ENCODE measurements around the gene LAMA5.

The LAMA5 gene

GRCh38 chr20:62309198-62309944, 57.7 kb downstream of the LAMA5 start:
- no peak overlapping the region for H3K4me3 ChIP-seq (ENCODE audit: low read length)
- TF ChIP-seq, protein P1, sequence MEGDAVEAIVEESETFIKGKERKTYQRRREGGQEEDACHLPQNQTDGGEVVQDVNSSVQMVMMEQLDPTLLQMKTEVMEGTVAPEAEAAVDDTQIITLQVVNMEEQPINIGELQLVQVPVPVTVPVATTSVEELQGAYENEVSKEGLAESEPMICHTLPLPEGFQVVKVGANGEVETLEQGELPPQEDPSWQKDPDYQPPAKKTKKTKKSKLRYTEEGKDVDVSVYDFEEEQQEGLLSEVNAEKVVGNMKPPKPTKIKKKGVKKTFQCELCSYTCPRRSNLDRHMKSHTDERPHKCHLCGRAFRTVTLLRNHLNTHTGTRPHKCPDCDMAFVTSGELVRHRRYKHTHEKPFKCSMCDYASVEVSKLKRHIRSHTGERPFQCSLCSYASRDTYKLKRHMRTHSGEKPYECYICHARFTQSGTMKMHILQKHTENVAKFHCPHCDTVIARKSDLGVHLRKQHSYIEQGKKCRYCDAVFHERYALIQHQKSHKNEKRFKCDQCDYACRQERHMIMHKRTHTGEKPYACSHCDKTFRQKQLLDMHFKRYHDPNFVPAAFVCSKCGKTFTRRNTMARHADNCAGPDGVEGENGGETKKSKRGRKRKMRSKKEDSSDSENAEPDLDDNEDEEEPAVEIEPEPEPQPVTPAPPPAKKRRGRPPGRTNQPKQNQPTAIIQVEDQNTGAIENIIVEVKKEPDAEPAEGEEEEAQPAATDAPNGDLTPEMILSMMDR (conservative IDR thresholded peaks at IDR 0.05; ENCODE audit: low read length) = no peak
- DNase-seq (ENCODE audit: low read depth) = no peak

- DNase-seq (ENCODE audit: low read depth) = no peak
Measured at GRCh38 chr20:62308102-62308822, 58.9 kb downstream of the LAMA5 start.

DNA sequence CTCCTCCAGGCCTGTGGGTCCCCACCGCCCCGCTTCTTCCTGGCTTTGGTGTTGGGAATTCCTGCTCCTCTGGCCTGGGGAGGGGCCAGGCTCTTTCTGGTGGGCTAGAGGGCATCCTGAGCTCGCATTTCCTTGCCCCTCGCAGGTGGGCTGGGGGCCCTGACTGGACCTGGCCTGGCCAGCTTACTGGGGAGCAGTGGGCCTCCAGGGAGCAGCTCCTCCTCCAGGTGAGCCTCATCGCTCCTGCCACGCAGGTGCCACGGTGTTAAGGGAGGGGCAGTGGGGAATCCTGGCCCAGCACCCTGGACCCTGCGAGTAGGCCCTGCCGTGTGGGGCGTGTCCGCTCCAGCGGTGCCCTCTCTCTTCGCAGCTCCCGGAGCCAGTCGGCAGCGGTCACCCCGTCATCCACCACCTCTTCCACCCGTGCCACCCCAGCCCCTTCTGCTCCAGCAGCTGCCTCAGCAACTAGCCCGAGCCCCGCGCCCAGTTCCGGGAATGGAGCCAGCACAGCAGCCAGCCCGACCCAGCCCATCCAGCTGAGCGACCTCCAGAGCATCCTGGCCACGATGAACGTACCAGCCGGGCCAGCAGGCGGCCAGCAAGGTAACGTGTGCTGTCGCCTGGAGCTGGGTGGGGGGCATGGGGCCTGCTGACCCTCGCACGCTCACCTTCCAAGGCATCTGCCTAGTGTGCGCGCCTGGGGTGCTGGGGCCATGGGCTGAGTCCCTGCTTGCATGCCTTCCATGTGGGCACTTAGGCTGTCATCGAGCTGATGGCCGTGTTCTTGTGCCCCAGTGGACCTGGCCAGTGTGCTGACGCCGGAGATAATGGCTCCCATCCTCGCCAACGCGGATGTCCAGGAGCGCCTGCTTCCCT, 59.6 kb downstream of the LAMA5 start:
- TF ChIP-seq, protein P1 (conservative IDR thresholded peaks at IDR 0.05; ENCODE audit: low read length) = no peak
- no peak for DNase-seq (ENCODE audit: low read depth)
- H3K4me3 ChIP-seq (ENCODE audit: low read length) = no peak overlapping the region

More at GRCh38 chr20:62308102-62308822, 58.9 kb downstream of the LAMA5 start:
- TF ChIP-seq, protein P1 (conservative IDR thresholded peaks at IDR 0.05; ENCODE audit: low read length) = no peak
- no peak overlapping the region for H3K4me3 ChIP-seq (ENCODE audit: low read length)

GRCh38 chr20:62306414-62307187, 60.5 kb downstream of the LAMA5 start:
- TF ChIP-seq, protein P1 (conservative IDR thresholded peaks at IDR 0.05; ENCODE audit: low read length) = no peak
- H3K4me3 ChIP-seq (ENCODE audit: low read length) = no peak overlapping the region
- no peak for DNase-seq (ENCODE audit: low read depth)

GRCh38 chr20:62305765-62306413, 61.2 kb downstream of the LAMA5 start:
- DNase-seq (ENCODE audit: low read depth) = no peak
- no peak overlapping the region for H3K4me3 ChIP-seq (ENCODE audit: low read length)

More at GRCh38 chr20:62305765-62306413, 61.2 kb downstream of the LAMA5 start:
- TF ChIP-seq, protein P1 (conservative IDR thresholded peaks at IDR 0.05; ENCODE audit: low read length) = no peak
